NCI-H446 (cell line): Measurements from ENCODE around the gene CPED1.
"Not testable (repeated sequence)": the region's sequence is repeated elsewhere in the genome, so short reads cannot be mapped to it uniquely, and the experiment has no call there.

Experiments used
- DNase-seq, 2 experiments: peaks; one replicate each; lab custom pipeline; 2025; lab: John Stamatoyannopoulos, UW

Gene CPED1

GRCh38 chr7:120996333-120996987, 7.9 kb downstream of the CPED1 start:
- DNase-seq, result peak; percentile 9 to 52

- DNase-seq, result no peak
Measured at GRCh38 chr7:120996988-120997345, 8.5 kb downstream of the CPED1 start.

- DNase-seq, result no peak
Measured at GRCh38 chr7:120997882-120998474, 9.5 kb downstream of the CPED1 start.

- DNase-seq, result no peak
Measured at GRCh38 chr7:120998520-120998919, 10.0 kb downstream of the CPED1 start.

- DNase-seq, result no peak
Measured at GRCh38 chr7:120998996-120999565, 10.6 kb downstream of the CPED1 start.

GRCh38 chr7:121000081-121000983, 11.8 kb downstream of the CPED1 start:
- no peak for DNase-seq

GRCh38 chr7:121001234-121001906, 12.9 kb downstream of the CPED1 start:
- no peak for DNase-seq

GRCh38 chr7:121002048-121002756, 13.7 kb downstream of the CPED1 start:
- no peak for DNase-seq

GRCh38 chr7:121002757-121003200, 14.3 kb downstream of the CPED1 start:
- DNase-seq, result no peak

- DNase-seq, result peak in 1 of 2 experiments; percentile 56
Measured at GRCh38 chr7:121003986-121004685, 15.6 kb downstream of the CPED1 start.

- DNase-seq, result not testable (repeated sequence)
Measured at GRCh38 chr7:121005058-121005457, 16.5 kb downstream of the CPED1 start.

- DNase-seq, result no peak
Measured at GRCh38 chr7:121005996-121006584, 17.6 kb downstream of the CPED1 start.

- DNase-seq, result no peak
Measured at GRCh38 chr7:121006711-121007315, 18.3 kb downstream of the CPED1 start.

GRCh38 chr7:121008816-121009215, 20.3 kb downstream of the CPED1 start:
- no peak for DNase-seq

- no peak for DNase-seq
Measured at GRCh38 chr7:121011401-121011800, 22.9 kb downstream of the CPED1 start.

- no peak for DNase-seq
Measured at GRCh38 chr7:121012170-121012874, 23.8 kb downstream of the CPED1 start.

- DNase-seq, result no peak
Measured at GRCh38 chr7:121012919-121013318, 24.4 kb downstream of the CPED1 start.

- DNase-seq, result no peak
Measured at GRCh38 chr7:121015560-121015959, 27.0 kb downstream of the CPED1 start.

GRCh38 chr7:121016966-121017365, 28.5 kb downstream of the CPED1 start:
- no peak for DNase-seq
